ENCODE data around the gene CNN2.

DNA sequence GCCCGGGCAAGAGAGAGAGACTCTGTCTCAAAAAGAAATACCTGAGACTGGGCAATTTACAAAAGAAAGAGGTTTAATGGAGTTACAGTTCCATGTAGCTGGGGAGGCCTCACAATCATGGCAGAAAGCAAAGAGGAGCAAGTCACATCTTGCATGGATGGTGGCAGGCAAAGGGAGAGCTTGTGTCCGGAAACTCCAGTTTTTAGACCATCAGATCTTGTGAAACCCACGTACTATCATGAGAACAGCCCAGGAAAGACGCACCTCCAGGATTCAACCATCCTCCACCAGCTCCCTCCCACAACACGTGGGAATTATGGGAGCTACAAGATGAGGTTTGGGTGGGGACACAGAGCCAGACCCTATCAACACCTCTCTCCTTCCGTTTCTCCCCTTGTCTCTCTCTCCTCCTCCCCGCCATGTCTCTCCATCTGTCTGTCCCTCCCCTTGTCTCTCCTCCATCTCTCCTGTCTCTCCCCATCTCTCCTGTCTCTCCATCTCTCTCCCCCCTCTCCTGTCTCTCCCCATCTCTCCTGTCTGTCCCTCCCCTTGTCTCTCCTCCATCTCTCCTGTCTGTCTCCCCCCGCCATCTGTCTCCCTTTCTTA, 58.7 kb downstream of the CNN2 start:
- TF ChIP-seq GATA2 (IDR thresholded peaks at IDR 0.05; ENCODE audit: low read depth, low read length) (no peak), GATA3 (IDR thresholded peaks at IDR 0.05; ENCODE audit: low read depth, low read length) (no peak)
